HG02981 (cell line): ENCODE results near the gene PFN3.
"Not testable (repeated sequence)": the region's sequence is repeated elsewhere in the genome, so short reads cannot be mapped to it uniquely, and the experiment has no call there.

Experiments used
- ATAC-seq: cut with Tn5 transposase; IDR thresholded peaks from one replicate; pipeline ENCODE4 v1.9.1; 2021; ENCODE audit warnings: mild to moderate bottlenecking, moderate library complexity; ENCODE audit not compliant: unreplicated experiment

PFN3 gene

DNA sequence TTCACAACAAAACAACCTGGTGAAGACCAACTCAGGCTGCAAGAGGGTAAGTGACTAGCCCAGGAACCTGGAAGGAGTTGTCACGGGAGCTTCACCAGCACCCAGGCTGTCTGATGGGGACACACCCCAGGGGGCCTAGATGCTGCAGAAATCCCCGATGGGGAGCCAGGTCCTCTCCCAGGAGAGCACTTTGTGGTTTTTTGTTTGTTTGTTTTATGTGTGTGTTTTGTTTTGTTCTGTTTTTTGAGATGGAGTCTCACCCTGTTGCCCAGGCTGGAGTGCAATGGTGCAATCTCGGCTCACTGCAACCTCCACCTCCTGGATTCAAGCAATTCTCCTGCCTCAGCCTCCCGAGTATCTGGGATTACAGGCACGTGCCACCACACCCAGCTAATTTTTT is 24.9 kb downstream of the PFN3 start:
- ATAC-seq: not testable (repeated sequence)

DNA sequence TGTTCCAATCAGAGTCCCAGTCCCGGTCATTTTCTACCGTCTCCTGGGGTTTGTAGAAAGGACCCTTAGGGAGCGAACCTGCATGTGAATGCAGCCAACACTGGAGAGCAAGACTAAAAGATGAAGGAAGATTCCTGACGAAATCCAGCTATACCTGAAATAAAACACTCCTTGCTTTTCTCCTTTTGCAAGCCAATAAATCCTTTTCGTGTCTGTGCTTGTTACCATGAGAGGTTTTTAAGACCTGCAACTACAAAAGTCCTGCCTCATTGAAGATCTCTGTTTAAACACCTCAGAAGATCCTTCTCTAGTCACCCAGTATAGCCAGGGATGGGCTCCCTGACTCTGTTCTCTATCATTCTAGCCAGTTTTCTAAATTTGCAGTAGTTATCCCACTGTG is 26.2 kb downstream of the PFN3 start:
- ATAC-seq: no peak

DNA sequence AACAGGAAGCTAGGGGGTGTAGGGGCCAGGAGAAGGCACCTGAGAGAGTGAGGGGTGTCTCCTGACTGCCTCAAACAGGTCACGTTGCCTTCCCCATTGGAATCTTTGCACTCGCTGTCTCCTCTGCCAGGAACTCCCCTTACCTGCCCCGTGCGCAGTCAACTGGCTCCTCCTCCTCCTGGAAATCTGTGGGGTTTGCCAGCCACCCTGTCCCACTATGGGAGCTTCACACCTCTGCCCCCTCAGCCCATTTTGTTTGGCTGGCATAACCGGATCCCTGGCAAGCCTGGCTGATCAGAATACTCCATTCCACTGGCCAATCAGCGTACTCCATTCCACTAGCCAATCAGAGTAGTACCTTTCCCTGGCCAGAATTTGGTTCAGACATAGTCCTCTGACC is 26.7 kb downstream of the PFN3 start:
- ATAC-seq: no peak

DNA sequence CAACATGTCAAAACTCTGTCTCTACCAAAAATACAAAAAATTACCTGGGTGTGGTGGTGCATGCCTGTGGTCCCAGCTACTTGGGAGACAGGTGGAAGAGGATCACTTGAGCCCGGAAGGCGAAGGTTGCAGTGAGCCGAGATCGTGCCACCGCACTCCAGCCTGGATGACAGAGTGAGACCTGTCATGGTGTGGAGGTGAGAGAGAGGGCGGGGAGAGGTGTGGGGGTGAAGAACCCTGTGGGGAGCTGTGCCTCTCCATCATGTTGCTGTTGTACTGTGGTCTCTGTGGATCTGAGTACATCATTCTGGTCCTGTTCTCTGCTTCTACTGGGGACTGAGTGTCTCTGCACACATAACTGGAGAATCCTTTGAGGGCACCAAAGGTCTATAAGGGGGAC is 27.6 kb downstream of the PFN3 start:
- no peak for ATAC-seq

DNA sequence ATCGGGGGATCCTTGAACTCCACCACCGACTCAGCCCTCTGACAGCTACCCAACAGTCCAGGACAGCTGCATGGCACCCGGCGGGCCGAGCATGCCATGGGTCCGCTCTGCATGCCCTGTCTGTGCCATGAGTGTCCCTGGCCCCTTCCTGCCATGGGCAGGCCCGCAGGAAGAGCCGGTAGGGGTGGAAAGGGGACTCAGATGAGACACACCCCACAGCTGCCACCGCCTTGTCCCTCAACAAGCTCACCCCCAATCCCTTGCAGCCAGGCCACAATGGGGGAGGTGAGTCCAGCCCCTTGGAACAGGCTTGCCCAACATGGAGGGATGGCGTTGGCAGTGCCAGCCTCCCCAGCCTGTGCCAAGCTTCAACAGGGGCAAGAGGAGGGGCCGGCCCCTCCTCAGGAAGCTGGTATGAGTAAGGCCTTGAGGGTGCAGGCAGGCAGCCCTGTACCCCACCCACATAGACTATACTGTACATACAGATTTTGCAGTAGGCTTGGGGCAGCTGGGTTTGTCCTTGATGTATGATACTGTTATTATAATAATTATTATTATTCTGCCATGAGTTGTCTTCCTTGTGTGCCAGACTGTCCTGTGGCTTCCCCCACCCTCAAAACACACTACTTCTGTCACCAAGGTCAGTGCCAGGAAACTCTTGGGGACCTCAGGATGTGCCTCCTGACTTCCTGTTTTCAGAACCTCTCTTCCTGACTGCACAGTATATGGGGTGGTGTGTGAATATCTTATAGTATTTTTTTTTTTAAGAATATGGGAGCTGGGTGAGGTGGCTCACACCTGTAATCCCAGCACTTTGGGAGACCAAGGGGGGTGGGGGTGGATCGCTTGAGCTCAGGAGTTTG is 28.2 kb downstream of the PFN3 start:
- ATAC-seq: no peak

DNA sequence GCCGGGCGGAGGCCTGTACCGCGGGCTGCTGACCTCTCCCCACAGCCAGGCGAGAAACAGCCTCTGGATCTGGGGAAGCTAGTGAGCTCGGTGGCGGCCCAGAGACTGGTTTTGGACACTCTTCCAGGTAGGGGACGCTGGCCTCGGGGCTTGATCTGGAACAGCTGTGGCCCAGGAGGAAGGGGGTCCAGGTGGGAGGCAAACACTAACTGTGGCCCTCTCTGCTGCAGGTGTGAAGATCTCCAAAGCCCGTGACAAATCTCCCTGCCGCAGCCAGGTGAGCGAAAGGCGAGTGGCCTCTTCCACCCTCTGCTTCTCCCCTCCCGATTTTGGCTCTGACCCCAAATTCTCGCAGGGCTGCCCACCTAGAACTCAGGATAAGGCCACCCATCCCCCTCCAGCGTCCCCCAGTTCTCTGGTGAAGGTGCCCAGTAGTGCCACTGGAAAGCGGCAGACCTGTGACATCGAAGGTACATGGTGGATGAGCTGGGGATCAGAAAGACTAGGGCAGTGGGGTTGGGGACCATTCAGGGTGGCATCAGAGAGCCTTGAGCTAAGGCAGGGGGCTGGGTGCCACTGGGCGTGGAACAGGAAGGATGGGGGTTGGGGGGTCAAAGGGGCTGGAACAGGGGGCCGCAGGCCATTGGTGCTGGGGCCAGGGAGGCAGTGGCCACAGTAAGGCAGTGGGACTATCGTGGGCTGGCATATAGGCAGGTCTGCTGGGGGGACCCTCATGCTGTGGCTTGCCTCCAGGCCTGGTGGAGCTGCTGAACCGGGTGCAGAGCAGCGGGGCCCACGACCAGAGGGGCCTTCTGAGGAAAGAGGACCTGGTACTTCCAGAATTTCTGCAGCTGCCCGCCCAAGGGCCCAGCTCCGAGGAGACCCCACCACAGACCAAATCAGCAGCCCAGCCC is 29.1 kb downstream of the PFN3 start:
- no peak for ATAC-seq

- peak; percentile 52 for ATAC-seq
Observed at GRCh38 chr5:177370488-177371119, 29.9 kb downstream of the PFN3 start.

DNA sequence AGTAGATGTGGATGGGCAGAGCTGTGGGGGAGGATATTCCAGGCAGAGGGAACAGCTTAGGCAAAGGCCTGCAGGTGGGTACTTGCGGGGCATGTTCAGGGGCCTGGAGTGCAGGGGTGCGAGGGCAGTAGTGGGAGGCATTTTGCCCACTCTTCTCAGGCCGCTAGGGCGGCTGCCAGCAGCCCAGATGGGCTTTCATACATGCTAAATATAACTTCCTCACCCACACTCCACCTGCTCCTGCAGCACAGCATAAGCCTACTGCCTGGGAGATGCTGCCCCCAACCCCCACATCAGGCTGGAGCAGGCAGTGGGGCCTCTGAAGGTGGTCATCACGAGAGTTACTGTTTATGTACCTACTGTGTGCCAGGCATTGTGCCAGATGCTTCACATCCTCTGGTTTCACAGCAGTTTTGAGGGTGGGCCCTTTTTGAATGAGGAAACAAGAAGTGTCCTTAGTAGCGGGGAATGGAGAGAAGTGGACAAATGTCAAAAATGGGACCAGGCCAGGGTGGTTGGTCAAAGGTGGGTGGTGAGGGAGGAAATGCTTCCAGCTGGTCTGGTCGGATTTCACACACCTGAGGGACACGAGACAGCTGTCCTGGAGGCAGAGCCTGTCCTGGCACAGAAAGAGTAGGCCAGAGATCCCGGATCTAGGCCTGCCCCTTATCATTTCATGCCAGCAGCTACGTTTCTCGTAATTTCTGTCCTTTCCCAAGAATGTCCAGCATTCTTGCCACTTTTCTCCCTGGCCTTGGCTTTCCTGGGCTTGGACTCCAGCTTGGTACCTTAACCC is 30.6 kb downstream of the PFN3 start:
- ATAC-seq: no peak

- no peak for ATAC-seq
Observed at GRCh38 chr5:177368869-177369644, 31.4 kb downstream of the PFN3 start.

DNA sequence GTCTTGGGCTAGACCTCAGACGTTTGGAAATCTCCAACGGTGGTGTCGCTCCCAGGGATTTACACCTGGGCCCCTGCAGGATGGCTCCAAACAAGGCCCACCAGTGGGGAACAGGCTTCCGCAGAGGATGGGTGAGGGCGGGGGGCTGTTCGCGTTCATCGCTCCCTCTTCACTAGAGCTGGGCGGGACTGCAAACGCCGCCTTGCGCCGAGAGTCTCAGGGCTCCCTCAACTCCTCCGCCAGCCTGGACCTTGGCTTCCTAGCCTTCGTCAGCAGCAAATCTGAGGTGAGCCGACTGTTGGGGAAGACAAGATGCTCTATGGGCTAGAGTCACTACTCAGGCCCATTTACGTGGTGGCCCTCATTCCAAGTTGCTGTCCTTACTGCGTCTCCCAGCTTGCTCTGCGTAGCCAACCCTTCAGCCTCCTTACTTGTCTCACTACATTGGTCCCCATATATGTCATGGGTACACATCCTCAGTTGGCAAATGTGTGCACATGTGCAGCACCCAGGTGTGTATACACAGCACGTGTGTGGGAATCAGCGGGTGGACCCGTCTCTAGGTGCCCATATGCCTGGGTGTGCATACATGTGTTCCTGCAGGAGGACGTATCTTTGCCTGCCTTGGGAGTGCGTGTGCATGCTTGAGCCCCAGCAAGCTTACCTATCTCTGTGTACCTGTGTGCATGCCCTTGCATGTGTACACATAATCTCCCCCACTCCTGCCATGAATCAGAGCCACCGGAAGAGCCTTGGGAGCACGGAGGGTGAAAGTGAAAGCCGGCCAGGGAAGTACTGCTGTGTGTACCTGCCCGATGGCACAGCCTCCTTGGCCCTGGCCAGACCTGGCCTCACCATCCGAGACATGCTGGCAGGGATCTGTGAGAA is 32.2 kb downstream of the PFN3 start:
- ATAC-seq: no peak

- ATAC-seq: no peak
Observed at GRCh38 chr5:177367323-177367848, 33.1 kb downstream of the PFN3 start.

DNA sequence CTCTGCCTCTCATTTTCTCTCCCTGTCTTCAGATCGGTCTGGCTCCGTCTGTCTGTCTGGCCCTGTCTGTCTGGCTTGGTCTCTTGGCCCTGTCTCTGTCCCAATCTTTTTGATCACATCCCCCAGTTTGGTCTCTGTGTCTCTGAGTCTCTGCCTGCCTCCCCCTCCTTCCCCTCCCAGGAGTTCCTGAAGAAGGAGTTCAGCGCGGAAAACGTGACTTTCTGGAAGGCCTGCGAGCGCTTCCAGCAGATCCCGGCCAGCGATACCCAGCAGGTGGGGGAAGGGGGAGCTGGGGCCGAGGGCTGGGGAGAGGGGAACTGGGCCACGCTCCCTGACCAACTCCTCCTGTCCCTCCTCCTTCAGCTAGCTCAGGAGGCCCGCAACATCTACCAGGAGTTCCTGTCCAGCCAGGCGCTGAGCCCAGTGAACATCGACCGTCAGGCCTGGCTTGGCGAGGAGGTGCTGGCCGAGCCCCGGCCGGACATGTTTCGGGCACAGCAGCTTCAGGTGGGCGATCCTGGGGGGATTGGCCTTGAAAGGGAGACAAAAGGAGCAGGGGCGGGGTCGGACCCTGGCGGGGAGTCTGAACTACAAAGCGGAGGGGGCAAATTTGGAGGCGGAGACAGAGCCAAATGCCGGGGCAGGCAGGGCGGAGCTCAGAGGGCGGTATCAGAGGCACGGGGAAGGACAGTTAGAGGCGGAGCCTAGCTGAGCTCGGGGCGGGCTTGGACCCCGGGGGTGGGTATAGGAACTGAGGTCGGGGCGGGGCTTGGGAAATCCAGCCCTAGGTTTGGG is 33.7 kb downstream of the PFN3 start:
- no peak for ATAC-seq

DNA sequence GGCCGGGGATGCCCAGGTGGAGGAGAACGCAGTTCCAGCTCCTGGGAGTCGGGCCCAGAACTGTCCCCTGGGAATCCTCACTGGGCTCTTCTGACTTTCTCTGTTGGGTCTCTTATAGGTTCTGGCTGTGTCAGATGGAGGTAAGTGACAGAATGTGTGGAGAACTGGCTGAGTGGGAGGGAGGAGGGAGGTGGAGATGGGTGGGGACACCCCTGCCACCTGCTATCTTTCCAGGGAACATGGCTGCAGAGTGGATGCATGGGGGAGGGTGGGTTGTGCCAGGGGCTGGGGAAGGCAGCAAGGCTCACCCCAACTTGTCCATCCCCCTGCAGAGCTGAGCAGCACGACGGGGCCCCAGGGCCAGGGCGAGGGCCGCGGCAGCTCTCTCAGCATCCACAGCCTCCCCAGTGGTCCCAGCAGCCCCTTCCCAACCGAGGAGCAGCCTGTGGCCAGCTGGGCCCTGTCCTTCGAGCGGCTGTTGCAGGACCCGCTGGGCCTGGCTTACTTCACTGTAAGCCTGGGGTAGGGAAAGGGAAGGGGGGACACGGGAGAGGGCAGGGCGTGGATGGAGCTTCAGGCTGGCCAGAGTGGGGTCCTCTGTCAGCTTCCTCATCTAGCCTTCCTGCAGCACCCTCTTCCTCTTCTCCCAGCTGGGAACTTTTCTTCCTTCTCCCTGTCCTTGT is 34.5 kb downstream of the PFN3 start:
- no peak for ATAC-seq

DNA sequence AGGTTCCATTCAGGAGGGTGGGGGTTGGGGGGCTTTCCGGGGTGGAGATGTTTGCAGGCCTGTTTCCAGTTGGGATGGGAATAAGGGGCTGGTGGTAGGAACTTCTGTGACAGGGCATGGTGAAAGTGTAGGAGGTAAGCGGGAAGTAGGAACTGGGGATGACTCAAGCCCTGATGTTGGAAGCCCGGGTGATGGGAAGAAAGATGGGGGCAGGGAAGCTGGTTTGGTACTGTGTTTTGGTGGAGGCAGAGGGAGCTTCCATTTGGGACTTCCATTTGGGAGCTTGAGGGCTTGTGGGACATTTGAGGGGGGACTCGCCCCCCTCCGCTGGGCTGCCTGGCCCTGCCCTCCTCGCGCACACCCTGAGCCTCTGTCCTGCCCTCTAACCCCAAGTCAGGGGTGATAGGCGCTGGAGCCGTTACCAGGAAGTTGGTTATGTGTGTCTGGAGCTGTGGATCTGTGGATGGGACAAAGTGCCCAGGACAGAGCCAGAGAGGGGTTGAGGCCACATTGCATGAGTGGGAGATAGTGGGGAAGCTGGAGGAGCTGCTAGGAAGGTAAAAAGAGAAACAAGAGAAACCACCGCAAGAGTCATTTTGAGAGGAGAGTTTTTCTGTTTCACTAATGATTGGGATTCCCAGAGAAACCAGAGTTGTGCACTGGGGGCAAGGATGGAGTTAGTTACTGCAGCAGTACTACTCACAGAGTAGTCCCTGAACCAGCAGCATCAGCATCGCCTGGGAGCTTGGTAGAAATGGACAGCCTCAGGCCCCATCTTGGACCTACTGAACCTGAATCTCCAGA is 36.1 kb downstream of the PFN3 start:
- no peak for ATAC-seq

DNA sequence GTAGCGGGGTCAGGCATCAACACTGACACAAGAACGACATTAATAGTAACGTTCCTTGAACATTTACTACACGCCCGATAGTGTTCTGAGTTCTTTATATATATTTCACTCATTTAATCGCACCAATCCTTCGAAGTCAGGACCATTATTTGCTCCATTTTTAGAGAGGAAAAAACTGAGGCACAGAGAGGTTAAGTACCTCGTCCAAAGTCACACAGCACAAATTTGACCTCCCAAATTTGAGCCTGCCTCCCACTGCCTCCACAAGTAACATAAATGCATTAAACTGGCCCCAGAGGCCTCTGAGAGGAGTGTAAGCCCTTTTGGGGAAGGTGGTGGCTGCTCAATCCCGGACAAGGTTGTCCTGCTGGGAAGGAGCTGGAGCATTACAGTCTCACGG is 36.9 kb downstream of the PFN3 start:
- no peak for ATAC-seq
